Type B pancreatic cell (in vitro differentiated cells): ENCODE data around the gene CUX1. TPM values are rescaled to one million over a fixed set of nuclear protein-coding genes. Genes with fewer than 3 reads are reported as not detected.
"Not testable (repeated sequence)": the region's sequence is repeated elsewhere in the genome, so short reads cannot be mapped to it uniquely, and the experiment has no call there.

ENCODE experiments used
- DNase-seq: peaks from one replicate; pipeline ENCODE4 v3.0.0; 2021; ENCODE audit warnings: mixed read lengths; ENCODE audit not compliant: unreplicated experiment; ENCODE audit errors: extremely low spot score
- H3K27ac Mint-ChIP-seq: 2 replicates; pipeline ENCODE4 v1.8.0; 2021; ENCODE audit warnings: mild to moderate bottlenecking, mixed read lengths
- H3K27me3 Mint-ChIP-seq: 2 replicates; pipeline ENCODE4 v1.8.0; 2021; ENCODE audit warnings: mixed read lengths
- H3K36me3 Mint-ChIP-seq: 2 replicates; pipeline ENCODE4 v1.8.0; 2021; ENCODE audit warnings: mixed read lengths
- H3K4me1 Mint-ChIP-seq: one replicate; pipeline ENCODE4 v1.8.0; 2021; ENCODE audit warnings: mixed read lengths; ENCODE audit not compliant: unreplicated experiment
- H3K4me3 Mint-ChIP-seq: 2 replicates; pipeline ENCODE4 v1.8.0; 2021; ENCODE audit warnings: mild to moderate bottlenecking, mixed read lengths
- H3K9me3 Mint-ChIP-seq: 2 replicates; pipeline ENCODE4 v1.8.0; 2021; ENCODE audit warnings: mixed read lengths
- CTCF ChIP-seq: fragments of 200-600 bp; sonication (generic); conservative IDR thresholded peaks from 2 replicates; pipeline ENCODE4 v1.5.0; 2021; ENCODE audit warnings: antibody characterized with exemption, mild to moderate bottlenecking
- total RNA-seq: library from RNA; stranded (reverse); gene quantifications from 2 replicates; pipeline ENCODE4 v1.2.1, GENCODE V29; 2021; ENCODE audit warnings: low replicate concordance

Gene CUX1
- total RNA-seq, 1 donor from 2014 or later, result 76.4 TPM

- Mint-ChIP-seq H3K9me3 (peaks cover 9% of the 10 kb centered on the region), H3K27me3 (peaks cover 5% of the 10 kb centered on the region), H3K27ac (no peak overlapping the region), H3K4me1 (peaks cover 25% of the 10 kb centered on the region), H3K36me3 (peaks cover 26% of the 10 kb centered on the region), H3K4me3 (no peak overlapping the region)
- no peak for DNase-seq
- TF ChIP-seq CTCF, result no peak
Measured at GRCh38 chr7:101927802-101928201, 110.4 kb downstream of the CUX1 start.

- H3K4me1 Mint-ChIP-seq, result peaks cover 34% of the 10 kb centered on the region
Measured at GRCh38 chr7:101929256-101929655, 111.8 kb downstream of the CUX1 start.

GRCh38 chr7:101929911-101930310 is 112.5 kb downstream of the CUX1 start:
- not testable (repeated sequence) for H3K4me3 Mint-ChIP-seq, H3K9me3 Mint-ChIP-seq, H3K27ac Mint-ChIP-seq, DNase-seq
- peaks cover 26% of the 10 kb centered on the region for H3K36me3 Mint-ChIP-seq
- peaks cover 20% of the 10 kb centered on the region for H3K27me3 Mint-ChIP-seq
- peaks cover 40% of the 10 kb centered on the region for H3K4me1 Mint-ChIP-seq

More at GRCh38 chr7:101929256-101929655, 111.8 kb downstream of the CUX1 start:
- Mint-ChIP-seq H3K4me3 (no peak overlapping the region), H3K9me3 (peaks cover 9% of the 10 kb centered on the region), H3K27ac (no peak overlapping the region), H3K27me3 (peaks cover 13% of the 10 kb centered on the region), H3K36me3 (peaks cover 26% of the 10 kb centered on the region)
- TF ChIP-seq CTCF, result no peak
- no peak for DNase-seq

GRCh38 chr7:101932083-101932482 is 114.7 kb downstream of the CUX1 start:
- Mint-ChIP-seq H3K4me1 (peaks cover 53% of the 10 kb centered on the region), H3K9me3 (peaks cover 9% of the 10 kb centered on the region), H3K4me3 (peak overlapping the region; percentile 62), H3K27ac (no peak overlapping the region), H3K36me3 (peaks cover 18% of the 10 kb centered on the region), H3K27me3 (peaks cover 28% of the 10 kb centered on the region)
- no peak for TF ChIP-seq CTCF
- no peak for DNase-seq

- DNase-seq, result no peak
- Mint-ChIP-seq H3K4me1 (peaks cover 52% of the 10 kb centered on the region), H3K27me3 (peaks cover 28% of the 10 kb centered on the region), H3K9me3 (peaks cover 9% of the 10 kb centered on the region), H3K4me3 (no peak overlapping the region), H3K27ac (no peak overlapping the region), H3K36me3 (peaks cover 18% of the 10 kb centered on the region)
- TF ChIP-seq CTCF, result no peak
Measured at GRCh38 chr7:101933028-101933427, 115.6 kb downstream of the CUX1 start.

- H3K9me3 Mint-ChIP-seq, result peaks cover 9% of the 10 kb centered on the region
- TF ChIP-seq CTCF, result no peak
- H3K27ac Mint-ChIP-seq, result no peak overlapping the region
- peaks cover 28% of the 10 kb centered on the region for H3K27me3 Mint-ChIP-seq
- H3K4me3 Mint-ChIP-seq, result no peak overlapping the region
- peaks cover 18% of the 10 kb centered on the region for H3K36me3 Mint-ChIP-seq
- DNase-seq, result no peak
- H3K4me1 Mint-ChIP-seq, result peaks cover 52% of the 10 kb centered on the region
Measured at GRCh38 chr7:101933688-101934121, 116.3 kb downstream of the CUX1 start.
